Uterus (tissue), 2 donors: ENCODE measurements around the gene PKM.
A peak's percentile ranks its signal among the peaks of the same experiment; 100 is the strongest.

Experiments used
- CTCF ChIP-seq, 4 experiments: fragments of 200-600 bp in 2 of 4; fragments of 450-650 bp in 2 of 4; sonication (generic) in 2 of 4; IDR thresholded peaks; one replicate each; pipeline ENCODE4 v1.5.1; 2016 to 2019; ENCODE audit warnings: antibody characterized with exemption in 4 of 4, mild to moderate bottlenecking in 2 of 4, moderate library complexity in 1 of 4
- POLR2A ChIP-seq, 2 donors: fragments of 450-650 bp; IDR thresholded peaks; one replicate each; pipeline ENCODE4 v1.6.1; 2016; ENCODE audit warnings: antibody characterized with exemption in 2 of 2, mild to moderate bottlenecking in 1 of 2, moderate library complexity in 1 of 2

GRCh38 chr15:72231066-72231832 is at the start of gene PKM:
- peak in 2 of 4 experiments; percentile 13 to 16 for TF ChIP-seq CTCF (IDR thresholded peaks at IDR 0.05)
- TF ChIP-seq POLR2A (IDR thresholded peaks at IDR 0.05), result peak; percentile 80 to 96
